HepG2 (cell line): Measurements from ENCODE around the gene EMC8. TPM values are rescaled to one million over a fixed set of nuclear protein-coding genes. Genes with fewer than 3 reads are reported as not detected.

ENCODE experiments used
- ATF7 ChIP-seq, 2 experiments: fragments of 450-650 bp in 1 of 2; sonication (generic) in 1 of 2; formaldehyde crosslinking in 1 of 2; IDR thresholded peaks; 2 replicates each; pipeline versions ENCODE4 v1.4.0 to v1.6.1; 2016 to 2020; ENCODE audit warnings: antibody characterized with exemption in 1 of 2, mild to moderate bottlenecking in 1 of 2, missing genetic modification reagents in 1 of 2
- CEBPB ChIP-seq: IDR thresholded peaks from 2 replicates; pipeline ENCODE4 v1.6.1; 2011; ENCODE audit warnings: low read depth, low read length, improper control_type of control experiment, borderline replicate concordance
- FOXO1 ChIP-seq: sonication (generic); formaldehyde crosslinking; IDR thresholded peaks from 2 replicates; pipeline ENCODE4 v1.4.0; 2020; ENCODE audit warnings: missing genetic modification reagents
- KLF6 ChIP-seq: IDR thresholded peaks from 2 replicates; pipeline ENCODE4 v1.8.0; 2016; ENCODE audit warnings: missing biosample characterization, missing genetic modification reagents
- MATR3 ChIP-seq: sonication (generic); formaldehyde crosslinking; IDR thresholded peaks from 2 replicates; pipeline ENCODE4 v1.4.0; 2020; ENCODE audit warnings: missing genetic modification reagents
- MBNL3 ChIP-seq: fragments of 250-450 bp; sonication (Bioruptor Pico); conservative IDR thresholded peaks from 2 replicates; pipeline ENCODE4 v1.8.0; 2022; ENCODE audit warnings: mild to moderate bottlenecking, inconsistent platforms
- MXD4 ChIP-seq: IDR thresholded peaks from 2 replicates; pipeline ENCODE4 v1.6.1; 2016; ENCODE audit warnings: mild to moderate bottlenecking, missing biosample characterization, missing genetic modification reagents
- TBL1XR1 ChIP-seq: fragments of 150-350 bp; IDR thresholded peaks from 2 replicates; pipeline ENCODE4 v1.6.1; 2014; ENCODE audit warnings: borderline replicate concordance, low read length; ENCODE audit not compliant: partially characterized antibody
- U2AF2 ChIP-seq: fragments of 200-400 bp; formaldehyde crosslinking; IDR thresholded peaks from 2 replicates; pipeline ENCODE4 v1.6.1; 2017; ENCODE audit warnings: low read depth, mild to moderate bottlenecking, low read length
- ZFP62 ChIP-seq: sonication (generic); formaldehyde crosslinking; IDR thresholded peaks from 2 replicates; pipeline ENCODE4 v1.4.0; 2020; ENCODE audit warnings: missing genetic modification reagents
- ZNF703 ChIP-seq: sonication (generic); formaldehyde crosslinking; IDR thresholded peaks from 2 replicates; pipeline ENCODE4 v1.5.1; 2020; ENCODE audit warnings: missing genetic modification reagents, mild to moderate bottlenecking, moderate library complexity, borderline replicate concordance
- polyA plus RNA-seq, 8 experiments: library from polyadenylated mRNA; depleted of rRNA in 3 of 8; stranded (reverse) in 7 of 8; unstranded in 1 of 8; fragments of >200 nt; fragmentation: Illumina TruSeq in 4 of 8; extraction: Trizol in 4 of 8; gene quantifications; 2 replicates each; pipeline versions ENCODE4 v1.2.1 to v1.2.3, GENCODE V29; 2011 to 2016; ENCODE audit warnings: low read depth in 4 of 8, missing spikeins in 1 of 8, mixed read lengths in 1 of 8; ENCODE audit not compliant: insufficient read depth in 1 of 8
- total RNA-seq, 5 experiments: library from RNA; depleted of rRNA; stranded (reverse); fragments of >200 nt; fragmentation: Illumina TruSeq; extraction: Trizol; gene quantifications; 2 replicates each; pipeline ENCODE4 v1.2.3, GENCODE V29; 2016; ENCODE audit warnings: low read depth in 1 of 5
- TF ChIP-seq, protein P1 (sequence below): IDR thresholded peaks from 2 replicates; pipeline ENCODE4 v1.6.1; 2016; ENCODE audit warnings: low read depth, borderline replicate concordance
- TF ChIP-seq, protein P2 (sequence below): sonication (generic); formaldehyde crosslinking; conservative IDR thresholded peaks from 2 replicates; pipeline ENCODE4 v1.4.0; 2020; ENCODE audit warnings: missing genetic modification reagents
- TF ChIP-seq, protein P3 (sequence below): sonication (generic); formaldehyde crosslinking; IDR thresholded peaks from 2 replicates; pipeline ENCODE4 v1.4.0; 2020; ENCODE audit warnings: missing genetic modification reagents, mild to moderate bottlenecking, borderline replicate concordance
- TF ChIP-seq, protein P4 (sequence below): IDR thresholded peaks from 2 replicates; pipeline ENCODE4 v1.6.1; 2016; ENCODE audit warnings: low read depth, missing genetic modification reagents, missing compliant biosample characterization

The EMC8 gene
- total and polyA plus RNA-seq, 2 of the 13 experiments (the other 11 are each of a cell fraction or from before 2014, with no cell fraction given): 55.0 to 76.0 TPM

DNA sequence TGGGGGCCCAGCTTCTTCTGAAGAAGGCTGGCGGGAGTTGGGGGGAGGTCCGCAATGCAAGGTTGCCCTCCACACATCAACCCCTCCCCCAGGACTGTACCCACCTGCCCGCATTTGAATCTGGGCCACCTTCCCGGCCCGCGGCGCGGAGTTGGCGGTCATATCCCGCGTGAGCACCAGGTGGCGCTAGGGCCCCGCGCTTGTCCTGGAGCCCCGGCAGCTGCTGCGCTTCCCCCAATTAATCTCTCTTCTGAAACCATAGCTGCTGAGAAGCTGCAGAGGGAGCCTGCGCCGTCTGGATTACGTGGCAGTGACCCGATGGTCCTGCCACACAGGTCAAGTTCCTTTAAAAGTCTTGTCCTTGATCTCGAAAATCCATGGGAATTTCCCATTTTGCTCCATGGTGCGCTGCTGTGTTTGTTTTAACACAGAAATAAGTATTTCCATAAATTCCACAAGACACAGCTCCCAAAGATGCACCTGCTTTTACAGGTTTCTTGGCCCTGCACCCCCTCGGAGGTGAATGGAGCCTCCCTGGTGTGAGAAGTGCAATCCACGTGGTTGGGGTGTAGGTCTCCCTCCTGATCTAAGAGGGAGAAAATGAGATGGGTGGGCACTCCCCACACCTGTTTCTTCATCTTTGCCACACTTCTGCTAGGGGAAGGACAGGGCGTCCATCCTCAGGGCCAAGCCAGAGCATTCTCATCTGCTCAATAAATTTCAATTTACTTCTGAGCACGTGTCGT lies 22.2 kb upstream of the EMC8 start (continued):
- TF ChIP-seq KLF6 (CRISPR knock-in tag) (no peak; the same call in 1 of the 2 replicates), MBNL3 (CRISPR knock-in tag) (no peak), ATF7 (IDR thresholded peaks at IDR 0.05) (no peak), ATF7 (CRISPR knock-in tag; IDR thresholded peaks at IDR 0.05) (no peak), FOXO1 (CRISPR knock-in tag) (no peak), ZNF703 (CRISPR knock-in tag) (no peak), U2AF2 (no peak), MXD4 (no peak), CEBPB (no peak), MATR3 (CRISPR knock-in tag) (no peak), ZFP62 (no peak), TBL1XR1 (no peak)
- TF ChIP-seq, protein P1, sequence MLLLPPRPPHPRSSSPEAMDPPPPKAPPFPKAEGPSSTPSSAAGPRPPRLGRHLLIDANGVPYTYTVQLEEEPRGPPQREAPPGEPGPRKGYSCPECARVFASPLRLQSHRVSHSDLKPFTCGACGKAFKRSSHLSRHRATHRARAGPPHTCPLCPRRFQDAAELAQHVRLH (CRISPR knock-in tag): peak; percentile 75; the same call in 1 of the 2 replicates
- TF ChIP-seq, protein P2, sequence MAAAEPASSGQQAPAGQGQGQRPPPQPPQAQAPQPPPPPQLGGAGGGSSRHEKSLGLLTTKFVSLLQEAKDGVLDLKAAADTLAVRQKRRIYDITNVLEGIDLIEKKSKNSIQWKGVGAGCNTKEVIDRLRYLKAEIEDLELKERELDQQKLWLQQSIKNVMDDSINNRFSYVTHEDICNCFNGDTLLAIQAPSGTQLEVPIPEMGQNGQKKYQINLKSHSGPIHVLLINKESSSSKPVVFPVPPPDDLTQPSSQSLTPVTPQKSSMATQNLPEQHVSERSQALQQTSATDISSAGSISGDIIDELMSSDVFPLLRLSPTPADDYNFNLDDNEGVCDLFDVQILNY: no peak; the same call in 1 of the 2 replicates
- TF ChIP-seq, protein P3, sequence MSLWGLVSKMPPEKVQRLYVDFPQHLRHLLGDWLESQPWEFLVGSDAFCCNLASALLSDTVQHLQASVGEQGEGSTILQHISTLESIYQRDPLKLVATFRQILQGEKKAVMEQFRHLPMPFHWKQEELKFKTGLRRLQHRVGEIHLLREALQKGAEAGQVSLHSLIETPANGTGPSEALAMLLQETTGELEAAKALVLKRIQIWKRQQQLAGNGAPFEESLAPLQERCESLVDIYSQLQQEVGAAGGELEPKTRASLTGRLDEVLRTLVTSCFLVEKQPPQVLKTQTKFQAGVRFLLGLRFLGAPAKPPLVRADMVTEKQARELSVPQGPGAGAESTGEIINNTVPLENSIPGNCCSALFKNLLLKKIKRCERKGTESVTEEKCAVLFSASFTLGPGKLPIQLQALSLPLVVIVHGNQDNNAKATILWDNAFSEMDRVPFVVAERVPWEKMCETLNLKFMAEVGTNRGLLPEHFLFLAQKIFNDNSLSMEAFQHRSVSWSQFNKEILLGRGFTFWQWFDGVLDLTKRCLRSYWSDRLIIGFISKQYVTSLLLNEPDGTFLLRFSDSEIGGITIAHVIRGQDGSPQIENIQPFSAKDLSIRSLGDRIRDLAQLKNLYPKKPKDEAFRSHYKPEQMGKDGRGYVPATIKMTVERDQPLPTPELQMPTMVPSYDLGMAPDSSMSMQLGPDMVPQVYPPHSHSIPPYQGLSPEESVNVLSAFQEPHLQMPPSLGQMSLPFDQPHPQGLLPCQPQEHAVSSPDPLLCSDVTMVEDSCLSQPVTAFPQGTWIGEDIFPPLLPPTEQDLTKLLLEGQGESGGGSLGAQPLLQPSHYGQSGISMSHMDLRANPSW (CRISPR knock-in tag): no peak
- TF ChIP-seq, protein P4, sequence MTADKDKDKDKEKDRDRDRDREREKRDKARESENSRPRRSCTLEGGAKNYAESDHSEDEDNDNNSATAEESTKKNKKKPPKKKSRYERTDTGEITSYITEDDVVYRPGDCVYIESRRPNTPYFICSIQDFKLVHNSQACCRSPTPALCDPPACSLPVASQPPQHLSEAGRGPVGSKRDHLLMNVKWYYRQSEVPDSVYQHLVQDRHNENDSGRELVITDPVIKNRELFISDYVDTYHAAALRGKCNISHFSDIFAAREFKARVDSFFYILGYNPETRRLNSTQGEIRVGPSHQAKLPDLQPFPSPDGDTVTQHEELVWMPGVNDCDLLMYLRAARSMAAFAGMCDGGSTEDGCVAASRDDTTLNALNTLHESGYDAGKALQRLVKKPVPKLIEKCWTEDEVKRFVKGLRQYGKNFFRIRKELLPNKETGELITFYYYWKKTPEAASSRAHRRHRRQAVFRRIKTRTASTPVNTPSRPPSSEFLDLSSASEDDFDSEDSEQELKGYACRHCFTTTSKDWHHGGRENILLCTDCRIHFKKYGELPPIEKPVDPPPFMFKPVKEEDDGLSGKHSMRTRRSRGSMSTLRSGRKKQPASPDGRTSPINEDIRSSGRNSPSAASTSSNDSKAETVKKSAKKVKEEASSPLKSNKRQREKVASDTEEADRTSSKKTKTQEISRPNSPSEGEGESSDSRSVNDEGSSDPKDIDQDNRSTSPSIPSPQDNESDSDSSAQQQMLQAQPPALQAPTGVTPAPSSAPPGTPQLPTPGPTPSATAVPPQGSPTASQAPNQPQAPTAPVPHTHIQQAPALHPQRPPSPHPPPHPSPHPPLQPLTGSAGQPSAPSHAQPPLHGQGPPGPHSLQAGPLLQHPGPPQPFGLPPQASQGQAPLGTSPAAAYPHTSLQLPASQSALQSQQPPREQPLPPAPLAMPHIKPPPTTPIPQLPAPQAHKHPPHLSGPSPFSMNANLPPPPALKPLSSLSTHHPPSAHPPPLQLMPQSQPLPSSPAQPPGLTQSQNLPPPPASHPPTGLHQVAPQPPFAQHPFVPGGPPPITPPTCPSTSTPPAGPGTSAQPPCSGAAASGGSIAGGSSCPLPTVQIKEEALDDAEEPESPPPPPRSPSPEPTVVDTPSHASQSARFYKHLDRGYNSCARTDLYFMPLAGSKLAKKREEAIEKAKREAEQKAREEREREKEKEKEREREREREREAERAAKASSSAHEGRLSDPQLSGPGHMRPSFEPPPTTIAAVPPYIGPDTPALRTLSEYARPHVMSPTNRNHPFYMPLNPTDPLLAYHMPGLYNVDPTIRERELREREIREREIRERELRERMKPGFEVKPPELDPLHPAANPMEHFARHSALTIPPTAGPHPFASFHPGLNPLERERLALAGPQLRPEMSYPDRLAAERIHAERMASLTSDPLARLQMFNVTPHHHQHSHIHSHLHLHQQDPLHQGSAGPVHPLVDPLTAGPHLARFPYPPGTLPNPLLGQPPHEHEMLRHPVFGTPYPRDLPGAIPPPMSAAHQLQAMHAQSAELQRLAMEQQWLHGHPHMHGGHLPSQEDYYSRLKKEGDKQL (CRISPR knock-in tag): no peak
